ENCODE measurements around the gene OR8D1.

Gene OR8D1

GRCh38 chr11:124339396-124340141, 25.8 kb upstream of the OR8D1 start:
- no peak for DNase-seq (ENCODE audit: low spot score)
- H3K27me3 ChIP-seq (ENCODE audit: insufficient read depth, poor library complexity, severe bottlenecking), result peaks cover 5% of the 10 kb centered on the region
- H3K27ac ChIP-seq (ENCODE audit: poor library complexity, severe bottlenecking), result no peak overlapping the region
- no peak overlapping the region for H3K4me3 ChIP-seq (ENCODE audit: severe bottlenecking)
- no peaks in the 10 kb centered on the region for H3K9me3 ChIP-seq (ENCODE audit: severe bottlenecking)
- no peak for TF ChIP-seq CTCF (IDR thresholded peaks at IDR 0.05; ENCODE audit: poor library complexity, severe bottlenecking)
- no peaks in the 10 kb centered on the region for H3K36me3 ChIP-seq (ENCODE audit: low read depth)
- no peak for ATAC-seq (ENCODE audit: low read depth)
- H3K4me1 ChIP-seq (ENCODE audit: insufficient read depth, poor library complexity, severe bottlenecking), result no peaks in the 10 kb centered on the region

GRCh38 chr11:124331873-124332272, 18.1 kb upstream of the OR8D1 start:
- no peaks in the 10 kb centered on the region for H3K36me3 ChIP-seq (ENCODE audit: low read depth)
- no peak for DNase-seq (ENCODE audit: low spot score)
- no peak overlapping the region for H3K27ac ChIP-seq (ENCODE audit: poor library complexity, severe bottlenecking)

GRCh38 chr11:124329787-124330478, 16.2 kb upstream of the OR8D1 start:
- TF ChIP-seq CTCF (IDR thresholded peaks at IDR 0.05; ENCODE audit: poor library complexity, severe bottlenecking), result peak; percentile 4
- Histone ChIP-seq H3K27me3 (ENCODE audit: insufficient read depth, poor library complexity, severe bottlenecking) (peaks cover 25% of the 10 kb centered on the region), H3K4me3 (ENCODE audit: severe bottlenecking) (no peak overlapping the region), H3K36me3 (ENCODE audit: low read depth) (no peaks in the 10 kb centered on the region), H3K27ac (ENCODE audit: poor library complexity, severe bottlenecking) (no peak overlapping the region), H3K9me3 (ENCODE audit: severe bottlenecking) (no peaks in the 10 kb centered on the region), H3K4me1 (ENCODE audit: insufficient read depth, poor library complexity, severe bottlenecking) (no peaks in the 10 kb centered on the region)
- no peak for DNase-seq (ENCODE audit: low spot score)
- ATAC-seq (ENCODE audit: low read depth), result no peak

More at GRCh38 chr11:124331873-124332272, 18.1 kb upstream of the OR8D1 start:
- Histone ChIP-seq H3K9me3 (ENCODE audit: severe bottlenecking) (no peaks in the 10 kb centered on the region), H3K4me3 (ENCODE audit: severe bottlenecking) (no peak overlapping the region), H3K4me1 (ENCODE audit: insufficient read depth, poor library complexity, severe bottlenecking) (no peaks in the 10 kb centered on the region), H3K27me3 (ENCODE audit: insufficient read depth, poor library complexity, severe bottlenecking) (peaks cover 25% of the 10 kb centered on the region)
- no peak for TF ChIP-seq CTCF (IDR thresholded peaks at IDR 0.05; ENCODE audit: poor library complexity, severe bottlenecking)
- ATAC-seq (ENCODE audit: low read depth), result no peak

- H3K4me3 ChIP-seq (ENCODE audit: severe bottlenecking), result no peak overlapping the region
- no peak overlapping the region for H3K27ac ChIP-seq (ENCODE audit: poor library complexity, severe bottlenecking)
- H3K27me3 ChIP-seq (ENCODE audit: insufficient read depth, poor library complexity, severe bottlenecking), result peaks cover 32% of the 10 kb centered on the region
- no peaks in the 10 kb centered on the region for H3K36me3 ChIP-seq (ENCODE audit: low read depth)
- H3K9me3 ChIP-seq (ENCODE audit: severe bottlenecking), result no peaks in the 10 kb centered on the region
- ATAC-seq (ENCODE audit: low read depth) (no peak), DNase-seq (ENCODE audit: low spot score) (no peak)
- no peak for TF ChIP-seq CTCF (IDR thresholded peaks at IDR 0.05; ENCODE audit: poor library complexity, severe bottlenecking)
- H3K4me1 ChIP-seq (ENCODE audit: insufficient read depth, poor library complexity, severe bottlenecking), result no peaks in the 10 kb centered on the region
Measured at GRCh38 chr11:124327775-124328174, 14.0 kb upstream of the OR8D1 start.

- H3K4me1 ChIP-seq (ENCODE audit: insufficient read depth, poor library complexity, severe bottlenecking), result no peaks in the 10 kb centered on the region
- ATAC-seq (ENCODE audit: low read depth) (no peak), DNase-seq (ENCODE audit: low spot score) (no peak)
- no peak overlapping the region for H3K4me3 ChIP-seq (ENCODE audit: severe bottlenecking)
- no peak for TF ChIP-seq CTCF (IDR thresholded peaks at IDR 0.05; ENCODE audit: poor library complexity, severe bottlenecking)
- no peaks in the 10 kb centered on the region for H3K36me3 ChIP-seq (ENCODE audit: low read depth)
- peaks cover 28% of the 10 kb centered on the region for H3K27me3 ChIP-seq (ENCODE audit: insufficient read depth, poor library complexity, severe bottlenecking)
- H3K9me3 ChIP-seq (ENCODE audit: severe bottlenecking), result no peaks in the 10 kb centered on the region
- no peak overlapping the region for H3K27ac ChIP-seq (ENCODE audit: poor library complexity, severe bottlenecking)
Measured at GRCh38 chr11:124322356-124322755, 8.6 kb upstream of the OR8D1 start.

Measured in RWPE2 (cell line).